ENCODE measurements around the gene AUTS2. TPM values are rescaled to one million over a fixed set of nuclear protein-coding genes. Genes with fewer than 3 reads are reported as not detected.

The AUTS2 gene
- total RNA-seq, 6 experiments from 2014 or later: 10.4 to 32.0 (median 19.3) TPM

DNA sequence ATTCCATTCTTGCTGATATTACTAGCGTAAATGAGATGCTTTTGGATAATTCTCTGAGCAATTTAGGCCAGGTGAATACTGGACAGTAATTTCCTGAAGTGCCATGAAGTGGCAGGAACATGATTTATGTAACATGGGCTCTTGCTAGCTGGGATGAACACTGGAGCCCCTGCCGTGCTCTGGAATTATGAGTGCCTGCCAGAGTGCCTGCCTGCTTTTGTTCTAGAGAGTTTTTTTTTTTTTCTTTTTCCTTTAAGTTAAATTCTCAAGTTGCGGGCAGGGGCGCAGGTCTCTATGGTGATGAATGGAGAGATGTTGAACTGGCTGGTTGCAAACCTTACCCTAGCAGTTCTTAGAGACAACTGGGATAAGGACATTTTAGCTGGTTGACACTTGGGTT is 165.9 kb downstream of the AUTS2 start:
- Histone ChIP-seq H3K27ac (no peak overlapping the region), H3K27me3 (no peaks in the 10 kb centered on the region), H3K9me3 (no peaks in the 10 kb centered on the region), H3K4me3 (no peak overlapping the region), H3K36me3 (no peaks in the 10 kb centered on the region), H3K4me1 (no peaks in the 10 kb centered on the region)
- TF ChIP-seq, protein P1, sequence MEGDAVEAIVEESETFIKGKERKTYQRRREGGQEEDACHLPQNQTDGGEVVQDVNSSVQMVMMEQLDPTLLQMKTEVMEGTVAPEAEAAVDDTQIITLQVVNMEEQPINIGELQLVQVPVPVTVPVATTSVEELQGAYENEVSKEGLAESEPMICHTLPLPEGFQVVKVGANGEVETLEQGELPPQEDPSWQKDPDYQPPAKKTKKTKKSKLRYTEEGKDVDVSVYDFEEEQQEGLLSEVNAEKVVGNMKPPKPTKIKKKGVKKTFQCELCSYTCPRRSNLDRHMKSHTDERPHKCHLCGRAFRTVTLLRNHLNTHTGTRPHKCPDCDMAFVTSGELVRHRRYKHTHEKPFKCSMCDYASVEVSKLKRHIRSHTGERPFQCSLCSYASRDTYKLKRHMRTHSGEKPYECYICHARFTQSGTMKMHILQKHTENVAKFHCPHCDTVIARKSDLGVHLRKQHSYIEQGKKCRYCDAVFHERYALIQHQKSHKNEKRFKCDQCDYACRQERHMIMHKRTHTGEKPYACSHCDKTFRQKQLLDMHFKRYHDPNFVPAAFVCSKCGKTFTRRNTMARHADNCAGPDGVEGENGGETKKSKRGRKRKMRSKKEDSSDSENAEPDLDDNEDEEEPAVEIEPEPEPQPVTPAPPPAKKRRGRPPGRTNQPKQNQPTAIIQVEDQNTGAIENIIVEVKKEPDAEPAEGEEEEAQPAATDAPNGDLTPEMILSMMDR (IDR thresholded peaks at IDR 0.05): no peak
- no peak for TF ChIP-seq POLR2A (IDR thresholded peaks at IDR 0.05)
- ATAC-seq: no peak
- DNase-seq: no peak
- intact Hi-C loops (cut with DNase I): no loop called here
- 91% methylated on average over 4 of the region's 4 CpGs for WGBS (ENCODE audit: insufficient coverage, low coverage, low lambda C conversion rate, missing lambda C conversion rate)

DNA sequence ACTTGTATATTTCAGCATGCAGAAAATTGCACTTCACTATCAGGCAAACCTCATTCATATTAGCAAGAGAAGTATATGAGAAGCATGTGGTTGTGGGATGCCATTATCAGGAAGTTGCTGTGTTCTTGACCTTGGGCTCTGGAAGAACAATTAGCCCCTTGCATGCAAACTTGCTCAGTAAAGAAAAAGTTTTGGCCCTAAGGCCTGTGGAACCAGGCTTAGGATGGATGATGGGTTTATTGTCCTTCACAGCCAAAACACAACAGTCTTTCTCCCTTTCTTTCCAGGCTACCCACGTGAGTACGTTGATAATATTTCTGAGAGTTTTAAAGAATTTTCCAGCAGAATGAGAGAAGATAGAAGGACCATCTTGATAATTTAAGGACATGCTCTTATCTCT is 166.4 kb downstream of the AUTS2 start:
- no peaks in the 10 kb centered on the region for H3K36me3 ChIP-seq
- H3K9me3 ChIP-seq: no peaks in the 10 kb centered on the region
- ATAC-seq (no peak), DNase-seq (no peak)
- TF ChIP-seq, protein P1 (IDR thresholded peaks at IDR 0.05): no peak
- no peak for TF ChIP-seq POLR2A (IDR thresholded peaks at IDR 0.05)
- no peak overlapping the region for H3K4me3 ChIP-seq
- WGBS (ENCODE audit: insufficient coverage, low coverage, low lambda C conversion rate, missing lambda C conversion rate): 84% methylated on average over 2 of the region's 2 CpGs
- intact Hi-C loops (cut with DNase I): no loop called here
- H3K4me1 ChIP-seq: no peaks in the 10 kb centered on the region
- H3K27me3 ChIP-seq: no peaks in the 10 kb centered on the region
- no peak overlapping the region for H3K27ac ChIP-seq

DNA sequence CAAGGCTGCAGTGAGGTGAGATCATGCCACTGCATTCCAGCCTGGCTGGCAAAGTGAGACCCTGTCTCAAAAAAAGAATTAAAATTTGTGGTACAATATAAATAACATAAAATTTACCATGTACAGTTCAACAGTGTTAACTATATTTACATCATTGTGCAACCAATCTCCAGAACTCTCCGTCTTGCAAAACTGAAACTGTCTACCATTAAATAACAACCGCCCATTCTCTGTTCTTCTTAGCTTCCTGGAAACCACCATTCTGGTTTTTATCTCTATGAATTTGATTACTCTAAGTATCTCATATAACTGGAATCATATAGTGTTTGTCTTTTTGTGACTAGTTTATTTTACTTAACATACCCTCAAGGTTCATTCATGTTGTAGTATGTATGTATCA is 167.6 kb downstream of the AUTS2 start:
- Histone ChIP-seq H3K9me3 (no peaks in the 10 kb centered on the region), H3K27me3 (no peaks in the 10 kb centered on the region), H3K36me3 (no peaks in the 10 kb centered on the region), H3K4me3 (no peak overlapping the region), H3K4me1 (no peaks in the 10 kb centered on the region), H3K27ac (no peak overlapping the region)
- ATAC-seq: no peak
- 65% methylated on average over 2 of the region's 2 CpGs for WGBS (ENCODE audit: insufficient coverage, low coverage, low lambda C conversion rate, missing lambda C conversion rate)
- no peak for DNase-seq
- intact Hi-C loops (cut with DNase I): no loop called here
- TF ChIP-seq, protein P1 (IDR thresholded peaks at IDR 0.05): no peak
- TF ChIP-seq POLR2A (IDR thresholded peaks at IDR 0.05): no peak

DNA sequence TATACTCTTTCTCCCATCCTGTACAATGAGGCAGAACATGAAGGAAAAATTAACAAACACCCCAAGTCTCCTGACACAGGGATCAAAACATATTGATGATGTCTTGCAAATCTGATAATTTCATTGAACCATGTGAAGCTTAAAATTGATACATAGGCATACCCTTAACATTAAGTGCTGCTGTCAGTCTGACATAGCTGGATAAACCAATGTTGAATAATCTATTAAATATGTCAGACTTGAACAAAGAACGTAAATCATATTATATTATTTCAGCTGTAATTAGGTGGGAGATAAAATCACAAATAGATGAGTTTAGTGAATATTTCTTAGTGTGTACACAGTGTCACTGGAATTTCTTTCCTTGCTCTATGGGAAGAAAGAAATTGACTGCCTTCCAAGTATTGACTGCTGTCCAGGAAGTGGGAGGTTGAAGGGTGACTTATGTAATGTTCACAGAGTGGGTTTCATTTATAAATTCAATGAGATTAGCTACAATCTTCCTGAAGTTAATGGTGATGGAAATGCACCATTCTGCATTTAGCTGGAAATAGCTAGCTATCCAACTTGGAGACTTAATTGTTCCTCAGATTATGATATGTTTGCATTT is 170.8 kb downstream of the AUTS2 start:
- Histone ChIP-seq H3K36me3 (no peaks in the 10 kb centered on the region), H3K4me1 (peaks cover 0 to 3% (median 0%) of the 10 kb centered on the region in 4 donors), H3K9me3 (no peaks in the 10 kb centered on the region), H3K27me3 (no peaks in the 10 kb centered on the region), H3K27ac (no peak overlapping the region), H3K4me3 (no peak overlapping the region)
- ATAC-seq (peak; percentile 50 to 77 (median 59)), DNase-seq (no peak)
- 43% methylated on average over 1 of the region's 1 CpG for WGBS (ENCODE audit: insufficient coverage, low coverage, low lambda C conversion rate, missing lambda C conversion rate)
- intact Hi-C loops (cut with DNase I): no loop called here
- TF ChIP-seq, protein P1 (IDR thresholded peaks at IDR 0.05): no peak
- no peak for TF ChIP-seq POLR2A (IDR thresholded peaks at IDR 0.05)
